ENCODE results near the gene CLCF1.

GRCh38 chr11:67420646-67421429, 47.4 kb upstream of the CLCF1 start:
- TF ChIP-seq EZH2 (IDR thresholded peaks at IDR 0.05; ENCODE audit: borderline replicate concordance, low read depth, low read length, severe bottlenecking) (no peak), POLR2AphosphoS5 (IDR thresholded peaks at IDR 0.05; ENCODE audit: insufficient read depth, low read depth, low read length) (peak; percentile 72), POLR2A (IDR thresholded peaks at IDR 0.05; ENCODE audit: low read depth, low read length) (peak; percentile 66), FOS (IDR thresholded peaks at IDR 0.05; ENCODE audit: borderline replicate concordance, insufficient read depth, low read length) (no peak)
- TF ChIP-seq, protein P1, sequence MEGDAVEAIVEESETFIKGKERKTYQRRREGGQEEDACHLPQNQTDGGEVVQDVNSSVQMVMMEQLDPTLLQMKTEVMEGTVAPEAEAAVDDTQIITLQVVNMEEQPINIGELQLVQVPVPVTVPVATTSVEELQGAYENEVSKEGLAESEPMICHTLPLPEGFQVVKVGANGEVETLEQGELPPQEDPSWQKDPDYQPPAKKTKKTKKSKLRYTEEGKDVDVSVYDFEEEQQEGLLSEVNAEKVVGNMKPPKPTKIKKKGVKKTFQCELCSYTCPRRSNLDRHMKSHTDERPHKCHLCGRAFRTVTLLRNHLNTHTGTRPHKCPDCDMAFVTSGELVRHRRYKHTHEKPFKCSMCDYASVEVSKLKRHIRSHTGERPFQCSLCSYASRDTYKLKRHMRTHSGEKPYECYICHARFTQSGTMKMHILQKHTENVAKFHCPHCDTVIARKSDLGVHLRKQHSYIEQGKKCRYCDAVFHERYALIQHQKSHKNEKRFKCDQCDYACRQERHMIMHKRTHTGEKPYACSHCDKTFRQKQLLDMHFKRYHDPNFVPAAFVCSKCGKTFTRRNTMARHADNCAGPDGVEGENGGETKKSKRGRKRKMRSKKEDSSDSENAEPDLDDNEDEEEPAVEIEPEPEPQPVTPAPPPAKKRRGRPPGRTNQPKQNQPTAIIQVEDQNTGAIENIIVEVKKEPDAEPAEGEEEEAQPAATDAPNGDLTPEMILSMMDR (IDR thresholded peaks at IDR 0.05; ENCODE audit: extremely low read depth in 1 of 2, insufficient read depth in 1 of 2, low read depth in 1 of 2, low read length in 2 of 2): no peak
- TF ChIP-seq, protein P2, sequence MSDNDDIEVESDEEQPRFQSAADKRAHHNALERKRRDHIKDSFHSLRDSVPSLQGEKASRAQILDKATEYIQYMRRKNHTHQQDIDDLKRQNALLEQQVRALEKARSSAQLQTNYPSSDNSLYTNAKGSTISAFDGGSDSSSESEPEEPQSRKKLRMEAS (IDR thresholded peaks at IDR 0.05; ENCODE audit: insufficient read depth, insufficient read length): no peak

All from endothelial cell of umbilical vein (primary cell).